NT2/D1 (cell line): ENCODE results near the gene COL6A2.

Experiments used
- SUZ12 ChIP-seq: IDR thresholded peaks from 2 replicates; pipeline ENCODE4 v1.6.1; 2011; ENCODE audit not compliant: insufficient read length, insufficient read depth; ENCODE audit errors: extremely low read depth
- YY1 ChIP-seq: IDR thresholded peaks from 2 replicates; pipeline ENCODE4 v1.6.1; 2011; ENCODE audit not compliant: insufficient read length, insufficient read depth

GRCh38 chr21:46061063-46061462 lies 36.8 kb upstream of the COL6A2 start:
- TF ChIP-seq YY1 (no peak), SUZ12 (no peak)
